MM.1S (cell line): Measurements from ENCODE around the gene TLR9.
A peak's percentile ranks its signal among the peaks of the same experiment; 100 is the strongest.

Source experiments
- DNase-seq: peaks from one replicate; pipeline ENCODE4 v3.0.0-alpha.2; 2015
- H2AFZ ChIP-seq: fragments of 300-600 bp; sonication (generic); 2 replicates; pipeline ENCODE4 v1.6.0; 2016; ENCODE audit warnings: antibody characterized with exemption, low read length
- H3F3A ChIP-seq: fragments of 300-600 bp; sonication (generic); 2 replicates; pipeline ENCODE4 v1.6.1; 2016; ENCODE audit warnings: mild to moderate bottlenecking, antibody characterized with exemption, low read length, moderate library complexity, mixed read lengths; ENCODE audit not compliant: insufficient read depth
- H3K27ac ChIP-seq: fragments of 300-600 bp; sonication (generic); 2 replicates; pipeline ENCODE4 v1.5.1; 2016; ENCODE audit warnings: mild to moderate bottlenecking, low read length
- H3K27me3 ChIP-seq: fragments of 300-600 bp; sonication (generic); replicated peaks from 2 replicates; pipeline ENCODE4 v1.6.0; 2016; ENCODE audit warnings: low read length; ENCODE audit not compliant: insufficient read depth
- H3K36me3 ChIP-seq: fragments of 300-600 bp; sonication (generic); replicated peaks from 2 replicates; pipeline ENCODE4 v1.6.1; 2016; ENCODE audit warnings: mild to moderate bottlenecking, low read length, mixed read lengths; ENCODE audit not compliant: insufficient read depth
- H3K4me1 ChIP-seq: fragments of 300-600 bp; sonication (generic); 2 replicates; pipeline ENCODE4 v1.6.1; 2016; ENCODE audit warnings: low read length, mixed read lengths
- H3K4me2 ChIP-seq: fragments of 300-600 bp; sonication (generic); 2 replicates; pipeline ENCODE4 v1.6.0; 2016; ENCODE audit warnings: low read depth, low read length
- H3K4me3 ChIP-seq: fragments of 300-600 bp; sonication (generic); 2 replicates; pipeline ENCODE4 v1.5.1; 2016; ENCODE audit warnings: low read length, mixed read lengths
- H3K79me2 ChIP-seq: fragments of 300-600 bp; sonication (generic); 2 replicates; pipeline ENCODE4 v1.6.1; 2016; ENCODE audit warnings: mixed run types, low read length, mixed read lengths
- H3K9ac ChIP-seq: fragments of 300-600 bp; sonication (generic); 2 replicates; pipeline ENCODE4 v1.6.1; 2016; ENCODE audit warnings: low read length, mixed read lengths
- H3K9me2 ChIP-seq: fragments of 300-600 bp; sonication (generic); replicated peaks from 2 replicates; pipeline ENCODE4 v1.6.1; 2016; ENCODE audit warnings: mild to moderate bottlenecking, low read length, mixed read lengths; ENCODE audit not compliant: insufficient read depth
- H3K9me3 ChIP-seq: fragments of 300-600 bp; sonication (generic); replicated peaks from 2 replicates; pipeline ENCODE4 v1.6.1; 2016; ENCODE audit warnings: mild to moderate bottlenecking, low read length, mixed read lengths; ENCODE audit not compliant: insufficient read depth
- H4K20me1 ChIP-seq: fragments of 300-600 bp; sonication (generic); 2 replicates; pipeline ENCODE4 v1.6.1; 2016; ENCODE audit warnings: mild to moderate bottlenecking, low read length, moderate library complexity, mixed read lengths; ENCODE audit not compliant: insufficient read depth
- EZH2 ChIP-seq: fragments of 300-600 bp; sonication (generic); optimal IDR thresholded peaks from 2 replicates; pipeline ENCODE3; 2017; ENCODE audit warnings: low read depth, mild to moderate bottlenecking, antibody characterized with exemption, low read length, mixed read lengths
- EZH2phosphoT487 ChIP-seq: fragments of 300-600 bp; sonication (generic); IDR thresholded peaks from 2 replicates; pipeline ENCODE4 v1.6.1; 2018; ENCODE audit warnings: antibody characterized with exemption, low read length
- TF ChIP-seq, protein P1 (sequence below): fragments of 300-600 bp; sonication (generic); IDR thresholded peaks from 2 replicates; pipeline ENCODE4 v1.5.1; 2016; ENCODE audit warnings: antibody characterized with exemption, low read length, mixed read lengths

TLR9 gene

DNA sequence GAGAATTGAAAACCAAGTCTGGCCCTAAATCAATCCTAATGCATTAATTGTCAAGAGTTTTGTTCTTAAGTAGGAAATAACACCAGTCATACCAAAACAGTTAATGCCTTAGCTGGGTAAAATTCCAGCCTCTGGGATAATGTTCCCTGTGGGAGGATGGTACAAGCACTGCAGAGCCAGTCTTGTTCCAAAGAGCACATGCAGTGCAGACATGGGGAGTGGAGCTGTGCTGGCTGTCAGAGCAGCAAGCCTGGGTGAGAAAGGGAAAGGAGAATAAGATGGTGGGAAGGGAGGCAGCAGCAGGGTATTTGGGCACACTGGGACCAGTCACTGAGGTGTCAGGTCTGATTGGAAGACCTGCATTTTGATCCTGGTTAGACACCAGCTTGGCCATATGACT lies 15.4 kb downstream of the TLR9 start:
- no peak for DNase-seq
- Histone ChIP-seq H3K4me1 (no peaks in the 10 kb centered on the region), H3K79me2 (no peaks in the 10 kb centered on the region), H3K36me3 (peaks cover 4% of the 10 kb centered on the region; the same call in 1 of the 2 replicates), H3K9ac (no peak overlapping the region), H3K9me3 (no peaks in the 10 kb centered on the region), H3K4me2 (no peak overlapping the region), H2AFZ (no peak overlapping the region), H3K27me3 (no peaks in the 10 kb centered on the region), H3K4me3 (no peak overlapping the region), H4K20me1 (no peaks in the 10 kb centered on the region), H3F3A (no peaks in the 10 kb centered on the region), H3K27ac (no peak overlapping the region), H3K9me2 (no peaks in the 10 kb centered on the region)
- TF ChIP-seq EZH2 (no peak), EZH2phosphoT487 (no peak)
- TF ChIP-seq, protein P1, sequence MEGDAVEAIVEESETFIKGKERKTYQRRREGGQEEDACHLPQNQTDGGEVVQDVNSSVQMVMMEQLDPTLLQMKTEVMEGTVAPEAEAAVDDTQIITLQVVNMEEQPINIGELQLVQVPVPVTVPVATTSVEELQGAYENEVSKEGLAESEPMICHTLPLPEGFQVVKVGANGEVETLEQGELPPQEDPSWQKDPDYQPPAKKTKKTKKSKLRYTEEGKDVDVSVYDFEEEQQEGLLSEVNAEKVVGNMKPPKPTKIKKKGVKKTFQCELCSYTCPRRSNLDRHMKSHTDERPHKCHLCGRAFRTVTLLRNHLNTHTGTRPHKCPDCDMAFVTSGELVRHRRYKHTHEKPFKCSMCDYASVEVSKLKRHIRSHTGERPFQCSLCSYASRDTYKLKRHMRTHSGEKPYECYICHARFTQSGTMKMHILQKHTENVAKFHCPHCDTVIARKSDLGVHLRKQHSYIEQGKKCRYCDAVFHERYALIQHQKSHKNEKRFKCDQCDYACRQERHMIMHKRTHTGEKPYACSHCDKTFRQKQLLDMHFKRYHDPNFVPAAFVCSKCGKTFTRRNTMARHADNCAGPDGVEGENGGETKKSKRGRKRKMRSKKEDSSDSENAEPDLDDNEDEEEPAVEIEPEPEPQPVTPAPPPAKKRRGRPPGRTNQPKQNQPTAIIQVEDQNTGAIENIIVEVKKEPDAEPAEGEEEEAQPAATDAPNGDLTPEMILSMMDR, result no peak

- no peaks in the 10 kb centered on the region for H3K9me2 ChIP-seq
- no peak overlapping the region for H3K4me2 ChIP-seq
- no peaks in the 10 kb centered on the region for H3K27me3 ChIP-seq
- no peaks in the 10 kb centered on the region for H3K4me1 ChIP-seq
- TF ChIP-seq EZH2phosphoT487 (no peak), EZH2 (no peak)
- TF ChIP-seq, protein P1, result no peak
- no peaks in the 10 kb centered on the region for H3F3A ChIP-seq
- no peak overlapping the region for H3K9ac ChIP-seq
- H3K9me3 ChIP-seq, result no peaks in the 10 kb centered on the region
- H3K79me2 ChIP-seq, result no peaks in the 10 kb centered on the region
- no peaks in the 10 kb centered on the region for H4K20me1 ChIP-seq
- no peak overlapping the region for H2AFZ ChIP-seq
- DNase-seq, result no peak
- no peak overlapping the region for H3K27ac ChIP-seq
- peaks cover 4% of the 10 kb centered on the region; the same call in 1 of the 2 replicates for H3K36me3 ChIP-seq
- no peak overlapping the region for H3K4me3 ChIP-seq
These were observed 16.9 kb downstream of the TLR9 start for GRCh38 chr3:52208556-52208955.

GRCh38 chr3:52205727-52206372 lies 19.6 kb downstream of the TLR9 start:
- H3K4me3 ChIP-seq, result no peak overlapping the region
- no peaks in the 10 kb centered on the region for H3K4me1 ChIP-seq
- H3K4me2 ChIP-seq, result no peak overlapping the region
- no peak overlapping the region for H2AFZ ChIP-seq
- no peaks in the 10 kb centered on the region for H3K27me3 ChIP-seq
- TF ChIP-seq EZH2phosphoT487, result no peak
- no peaks in the 10 kb centered on the region for H3K9me3 ChIP-seq
- no peaks in the 10 kb centered on the region for H3K79me2 ChIP-seq
- no peak overlapping the region for H3K9ac ChIP-seq
- no peak for DNase-seq
- H3K9me2 ChIP-seq, result no peaks in the 10 kb centered on the region
- H4K20me1 ChIP-seq, result no peaks in the 10 kb centered on the region
- H3F3A ChIP-seq, result no peaks in the 10 kb centered on the region
- H3K36me3 ChIP-seq, result peaks cover 4% of the 10 kb centered on the region; the same call in 1 of the 2 replicates
- H3K27ac ChIP-seq, result no peak overlapping the region

GRCh38 chr3:52204337-52205073 lies 20.9 kb downstream of the TLR9 start:
- Histone ChIP-seq H3K79me2 (peaks cover under 1% of the 10 kb centered on the region), H3K27ac (no peak overlapping the region), H3K4me1 (0 out of 2 replicates have a peak, but pooled peaks cover under 1% of the 10 kb centered on the region), H3K36me3 (peaks cover 4% of the 10 kb centered on the region; the same call in 1 of the 2 replicates), H2AFZ (no peak overlapping the region), H3F3A (no peaks in the 10 kb centered on the region), H4K20me1 (no peaks in the 10 kb centered on the region), H3K9ac (no peak overlapping the region), H3K27me3 (no peaks in the 10 kb centered on the region), H3K4me3 (no peak overlapping the region), H3K9me3 (no peaks in the 10 kb centered on the region), H3K4me2 (no peak overlapping the region), H3K9me2 (no peaks in the 10 kb centered on the region)
- DNase-seq, result peak; percentile 34
- TF ChIP-seq EZH2 (no peak), EZH2phosphoT487 (no peak)
- TF ChIP-seq, protein P1, result no peak
